ENCODE results near the gene KIRREL3. TPM values are rescaled to one million over a fixed set of nuclear protein-coding genes. Genes with fewer than 3 reads are reported as not detected.

The KIRREL3 gene
- total RNA-seq, 1 experiment from 2014 or later, result 2.2 TPM

DNA sequence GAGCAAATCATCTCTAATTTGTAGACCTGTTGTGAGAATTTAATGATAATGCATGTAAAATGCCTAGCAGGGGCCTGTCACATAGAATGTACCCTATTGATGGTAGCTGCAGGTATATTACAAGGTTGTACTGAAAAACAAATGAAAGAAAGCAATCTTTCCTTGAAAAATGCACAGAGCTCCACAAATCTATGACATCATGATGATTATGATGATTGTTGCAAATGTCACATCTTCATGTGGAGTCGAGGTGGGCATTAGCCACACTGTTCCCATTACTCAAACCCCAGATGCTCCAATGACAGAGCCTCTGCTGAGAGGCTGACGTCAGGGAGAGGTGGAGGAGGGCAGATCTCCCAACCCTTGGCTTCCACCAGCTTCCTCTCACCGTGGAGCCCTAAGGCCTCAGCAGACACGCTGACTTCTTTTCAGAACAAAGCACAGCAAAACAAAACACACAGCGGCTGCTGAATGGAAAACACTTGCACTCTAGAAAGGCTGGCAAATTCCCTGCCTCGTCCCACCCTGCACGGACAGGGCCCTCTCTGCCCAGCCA lies 298.3 kb downstream of the KIRREL3 start:
- Histone ChIP-seq H3K4me2 (no peak overlapping the region), H3K9me2 (ENCODE audit: insufficient read depth) (no peaks in the 10 kb centered on the region), H3K79me2 (ENCODE audit: low read depth) (no peaks in the 10 kb centered on the region), H3K27ac (no peak overlapping the region), H3K36me3 (ENCODE audit: low read depth) (no peaks in the 10 kb centered on the region), H3K27me3 (ENCODE audit: insufficient read depth, low read depth) (peaks cover 55% of the 10 kb centered on the region), H3F3A (ENCODE audit: insufficient read depth, low read depth) (no peaks in the 10 kb centered on the region), H4K20me1 (ENCODE audit: insufficient read depth) (no peaks in the 10 kb centered on the region), H3K4me3 (no peak overlapping the region), H2AFZ (no peak overlapping the region), H3K9me3 (ENCODE audit: insufficient read depth, low read depth) (no peaks in the 10 kb centered on the region), H3K4me1 (replicated peaks; ENCODE audit: insufficient read depth) (no peaks in the 10 kb centered on the region)
- CTCF ChIA-PET, result interaction anchor here (0.6 kb wide), 1 partner anchor 367 kb away, joined by 5 read pairs; no protein-coding TSS in a partner anchor
- no peak for TF ChIP-seq EZH2 (IDR thresholded peaks at IDR 0.05; ENCODE audit: low read depth)
- TF ChIP-seq CTCF (conservative IDR thresholded peaks at IDR 0.05), result no peak
- BruUV-seq (replicated peaks), result no TSS peak
- intact Hi-C loops (cut with micrococcal nuclease; ENCODE audit: unreplicated experiment), result no loop called here
- no peak for DNase-seq
- POLR2A ChIA-PET (ENCODE audit: unreplicated experiment), result no interaction called here

DNA sequence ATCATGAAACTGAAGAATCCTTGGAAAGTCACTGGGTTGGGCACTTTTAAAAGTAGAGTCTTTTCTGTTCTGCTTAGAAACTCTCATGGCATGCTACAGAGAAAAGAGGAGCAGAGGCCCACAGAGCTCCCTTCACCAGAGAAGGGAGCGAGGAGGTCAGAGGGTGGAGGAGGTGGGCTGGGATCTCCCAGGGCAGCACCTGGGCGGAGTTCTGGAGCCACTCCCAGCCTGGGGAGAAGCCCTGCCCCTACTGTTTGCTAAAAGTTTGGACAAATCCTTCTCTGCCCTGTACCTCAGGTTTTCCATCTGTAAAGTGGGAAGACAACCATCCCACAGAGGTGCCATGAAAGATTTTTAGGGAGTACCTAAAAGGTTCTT lies 299.1 kb downstream of the KIRREL3 start:
- POLR2A ChIA-PET (ENCODE audit: unreplicated experiment), result no interaction called here
- Histone ChIP-seq H3K9me2 (ENCODE audit: insufficient read depth) (no peaks in the 10 kb centered on the region), H3F3A (ENCODE audit: insufficient read depth, low read depth) (no peaks in the 10 kb centered on the region), H3K4me3 (no peak overlapping the region), H3K4me1 (replicated peaks; ENCODE audit: insufficient read depth) (no peaks in the 10 kb centered on the region), H3K4me2 (no peak overlapping the region), H3K27ac (no peak overlapping the region), H4K20me1 (ENCODE audit: insufficient read depth) (no peaks in the 10 kb centered on the region), H3K36me3 (ENCODE audit: low read depth) (no peaks in the 10 kb centered on the region), H2AFZ (no peak overlapping the region), H3K9me3 (ENCODE audit: insufficient read depth, low read depth) (no peaks in the 10 kb centered on the region), H3K79me2 (ENCODE audit: low read depth) (no peaks in the 10 kb centered on the region), H3K27me3 (ENCODE audit: insufficient read depth, low read depth) (peaks cover 55% of the 10 kb centered on the region)
- intact Hi-C loops (cut with micrococcal nuclease; ENCODE audit: unreplicated experiment), result no loop called here
- CTCF ChIA-PET, result no interaction called here
- BruUV-seq (replicated peaks), result no TSS peak
- TF ChIP-seq EZH2 (IDR thresholded peaks at IDR 0.05; ENCODE audit: low read depth) (no peak), CTCF (conservative IDR thresholded peaks at IDR 0.05) (no peak)
- DNase-seq, result no peak

DNA sequence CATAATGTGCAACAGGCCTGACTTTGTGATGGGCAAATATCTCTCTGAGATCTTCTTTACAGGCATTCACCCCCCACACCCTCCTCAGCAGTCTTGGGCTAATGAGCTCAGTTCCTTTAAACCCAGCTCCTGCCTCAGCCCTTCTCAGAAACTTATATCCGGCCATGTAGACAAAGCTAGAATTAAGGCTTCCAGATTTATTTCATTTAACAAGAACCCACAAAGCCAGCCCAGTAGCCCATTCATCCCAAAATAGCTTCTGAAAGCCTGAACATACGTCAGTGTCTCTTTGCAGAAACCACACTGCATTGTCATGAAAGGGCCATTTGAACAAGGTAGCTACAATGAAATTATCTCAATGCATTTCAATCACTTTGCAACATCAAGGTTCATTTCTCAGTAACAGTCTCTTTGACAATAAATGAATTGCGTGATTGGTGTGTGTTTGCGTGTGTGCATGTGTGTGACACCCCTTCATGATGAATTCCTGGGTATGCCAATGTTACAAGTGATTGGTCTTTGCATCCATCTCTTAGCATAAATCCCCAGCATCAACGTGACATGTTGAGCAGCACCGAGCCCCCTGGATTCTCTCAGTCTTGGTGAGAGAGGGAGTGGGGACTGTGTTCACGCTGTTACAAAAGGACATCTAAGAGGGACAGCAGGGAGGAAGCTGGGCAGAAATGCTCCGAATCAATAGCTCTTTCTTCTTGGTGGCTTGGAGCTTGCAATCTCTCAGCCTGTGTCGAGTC lies 299.6 kb downstream of the KIRREL3 start:
- TF ChIP-seq CTCF (conservative IDR thresholded peaks at IDR 0.05) (no peak), EZH2 (IDR thresholded peaks at IDR 0.05; ENCODE audit: low read depth) (no peak)
- H3K9me3 ChIP-seq (ENCODE audit: insufficient read depth, low read depth), result no peaks in the 10 kb centered on the region
- H3K36me3 ChIP-seq (ENCODE audit: low read depth), result no peaks in the 10 kb centered on the region
- no peaks in the 10 kb centered on the region for H3K79me2 ChIP-seq (ENCODE audit: low read depth)
- intact Hi-C loops (cut with micrococcal nuclease; ENCODE audit: unreplicated experiment), result no loop called here
- H3K4me1 ChIP-seq (replicated peaks; ENCODE audit: insufficient read depth), result no peaks in the 10 kb centered on the region
- no peak overlapping the region for H3K4me2 ChIP-seq
- H4K20me1 ChIP-seq (ENCODE audit: insufficient read depth), result no peaks in the 10 kb centered on the region
- no peaks in the 10 kb centered on the region for H3F3A ChIP-seq (ENCODE audit: insufficient read depth, low read depth)
- no peak overlapping the region for H3K4me3 ChIP-seq
- H2AFZ ChIP-seq, result no peak overlapping the region
- ChIA-PET CTCF (no interaction called here), POLR2A (ENCODE audit: unreplicated experiment) (no interaction called here)
- H3K9me2 ChIP-seq (ENCODE audit: insufficient read depth), result no peaks in the 10 kb centered on the region
- no peak for DNase-seq
- no peak overlapping the region for H3K27ac ChIP-seq
- peaks cover 58% of the 10 kb centered on the region for H3K27me3 ChIP-seq (ENCODE audit: insufficient read depth, low read depth)
- BruUV-seq (replicated peaks), result no TSS peak
